ENCODE measurements around the gene RTL1.

The RTL1 gene

DNA sequence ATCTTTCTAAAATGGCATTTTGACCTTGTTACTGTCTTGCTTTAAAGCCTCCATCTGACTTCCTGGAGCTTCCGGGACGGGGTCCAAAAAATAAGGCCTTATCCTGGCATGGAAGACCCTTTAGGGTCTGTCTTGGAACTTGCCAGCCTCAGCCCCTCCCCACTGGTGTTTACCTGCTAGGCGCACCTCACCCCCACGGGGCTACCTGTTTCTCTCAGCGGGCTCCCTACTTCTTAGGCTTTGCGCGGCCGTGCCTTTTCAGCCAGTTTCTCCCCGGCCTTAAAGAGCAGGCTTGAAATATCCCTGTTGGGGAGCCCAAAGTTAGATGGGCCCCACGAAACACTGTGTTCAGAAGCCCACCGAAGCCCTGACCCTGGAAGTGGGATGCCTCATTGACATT, 5.1 kb downstream of the RTL1 start:
- no peak for DNase-seq

DNA sequence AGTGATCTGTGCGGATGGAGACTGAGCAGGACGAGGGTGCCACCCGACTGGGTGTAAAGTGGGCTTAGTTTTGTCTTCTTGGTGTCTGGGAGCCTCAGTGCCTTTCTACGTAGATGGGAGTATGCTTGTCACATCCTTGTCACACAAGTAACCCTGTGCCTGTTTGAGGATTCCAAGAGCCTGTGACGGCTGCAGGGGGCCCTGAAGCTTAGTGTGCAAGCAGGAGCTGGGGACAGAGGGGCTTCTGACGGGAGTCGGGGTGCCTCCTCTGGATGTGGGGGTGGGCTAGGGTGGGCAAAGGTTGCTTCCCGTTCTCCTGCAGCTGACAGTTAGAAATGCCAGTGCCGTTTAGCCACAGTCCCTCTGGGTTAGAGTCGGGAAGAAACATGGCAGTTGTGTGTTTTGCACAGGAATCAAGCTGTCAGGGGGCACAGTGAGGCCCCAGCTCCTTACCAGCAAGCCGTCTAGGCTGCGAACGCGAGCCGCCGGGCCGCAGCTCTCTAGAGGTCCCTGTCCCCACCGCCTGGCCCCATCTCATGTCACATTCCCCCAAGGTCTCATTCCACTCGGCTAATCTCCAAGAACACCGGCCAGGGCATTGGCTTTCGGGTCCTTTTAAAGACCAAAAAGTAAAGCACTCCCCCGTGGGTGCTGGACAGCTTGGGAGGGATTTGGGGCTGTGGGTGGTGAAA, 7.0 kb downstream of the RTL1 start:
- no peak for DNase-seq

DNA sequence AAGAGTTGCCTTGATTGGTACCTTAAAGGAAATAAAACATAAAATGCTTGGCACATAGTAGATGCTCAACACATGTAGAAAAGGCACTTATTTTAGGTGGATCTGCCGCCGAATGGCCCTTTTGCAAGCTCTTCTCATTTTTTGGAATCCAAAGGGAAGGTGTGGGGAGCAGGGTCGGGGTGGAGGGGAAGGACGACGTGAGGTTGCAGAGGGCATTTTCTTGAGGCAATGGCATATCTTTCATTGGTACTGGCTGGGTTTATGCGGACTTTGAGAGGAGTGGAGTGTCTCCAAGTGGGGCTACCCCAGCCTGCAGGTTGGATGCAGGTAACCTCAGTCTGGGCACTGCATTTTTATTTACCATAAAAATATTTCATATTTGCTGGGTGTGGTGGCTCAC, 8.1 kb downstream of the RTL1 start:
- DNase-seq: no peak

DNA sequence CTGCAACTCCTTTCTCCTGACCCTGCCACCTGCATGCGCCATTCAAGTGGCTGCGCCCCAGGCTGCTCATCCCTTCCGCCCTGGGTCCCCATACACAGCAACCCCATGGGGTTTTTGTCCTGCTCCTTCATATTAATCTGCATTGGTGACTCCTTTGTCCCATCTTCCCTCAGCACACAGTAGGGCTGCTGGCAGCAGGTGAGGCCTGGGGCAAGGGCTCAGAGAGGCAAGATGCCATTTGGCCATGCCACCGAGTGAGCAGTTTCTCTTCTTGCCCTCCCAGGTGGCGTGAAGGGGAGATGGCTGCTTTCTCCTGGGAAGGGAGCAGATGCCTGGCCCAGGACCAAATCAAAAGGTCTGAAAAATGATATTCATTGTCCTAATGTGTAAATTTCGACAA, 9.1 kb downstream of the RTL1 start:
- no peak for DNase-seq

DNA sequence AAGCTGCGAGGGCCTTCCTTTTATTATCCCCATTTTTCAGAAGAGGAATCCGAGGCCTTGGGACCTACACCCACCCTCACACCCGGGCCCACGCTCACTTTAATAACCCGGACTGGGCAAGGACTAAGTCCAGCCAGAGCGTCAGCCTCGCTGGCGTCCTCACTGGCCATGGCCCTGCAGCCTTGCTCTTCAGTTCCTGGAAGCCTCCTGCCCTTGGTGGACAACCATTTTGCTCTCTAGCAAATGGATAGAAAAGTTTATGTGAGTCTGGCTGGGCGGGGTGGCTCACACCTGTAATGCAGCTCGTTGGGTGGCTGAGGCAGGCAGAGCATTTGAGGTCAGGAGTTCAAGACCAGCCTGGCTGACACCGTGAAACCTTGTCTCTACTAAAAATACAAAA, 9.8 kb downstream of the RTL1 start:
- no peak for DNase-seq

DNA sequence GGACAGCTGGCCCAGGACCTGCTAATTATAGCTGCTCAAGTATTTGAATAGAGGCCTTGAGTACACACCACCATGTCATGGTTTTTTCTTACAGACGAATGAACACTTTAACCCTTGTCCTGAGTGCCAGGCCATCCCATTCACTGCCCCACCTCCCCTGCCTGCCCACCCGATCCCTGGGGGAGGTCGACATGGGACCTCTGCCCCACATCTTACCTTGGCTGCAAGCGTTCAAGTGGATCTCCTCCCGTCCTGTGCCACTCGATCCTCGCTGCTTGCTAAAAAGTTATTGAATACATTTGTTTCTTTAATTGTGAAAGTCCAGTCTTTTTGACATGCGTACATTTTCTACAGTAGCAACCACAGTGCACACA, 10.3 kb downstream of the RTL1 start:
- DNase-seq: no peak

DNA sequence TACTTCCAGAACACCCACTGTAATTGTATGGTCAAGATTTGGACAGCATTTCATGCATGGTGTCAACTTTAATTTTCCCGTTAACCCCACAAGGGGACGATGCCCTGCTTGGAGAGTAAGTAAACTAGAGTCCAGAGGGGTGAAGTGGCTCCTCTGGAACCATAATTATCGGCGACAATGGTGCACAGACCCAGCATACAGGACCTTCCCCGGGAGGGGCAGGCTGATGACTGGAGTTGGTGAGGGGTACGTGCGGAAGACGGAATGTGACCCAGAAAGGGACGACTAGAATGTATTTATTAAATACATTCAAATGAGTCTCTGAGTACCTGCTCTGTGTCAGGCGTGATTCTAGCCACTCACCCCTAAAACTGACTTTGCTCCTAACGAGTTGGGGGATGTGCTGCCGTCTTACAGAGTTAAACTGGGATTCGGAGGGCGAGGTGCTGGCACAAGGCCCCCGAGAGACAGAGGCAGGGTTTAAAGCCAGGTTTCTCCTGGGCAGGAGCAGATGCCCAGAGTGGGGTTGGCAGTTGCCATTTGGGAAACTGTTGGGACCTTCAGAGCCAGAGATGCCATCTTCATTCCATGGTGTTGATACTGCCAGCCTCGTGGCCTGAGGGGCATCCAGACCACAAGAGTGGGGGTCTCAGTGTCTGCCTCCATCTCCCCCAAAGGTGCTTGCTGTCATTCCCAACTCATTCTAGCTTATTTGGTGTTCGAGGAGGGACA, 10.9 kb downstream of the RTL1 start:
- DNase-seq: no peak

DNA sequence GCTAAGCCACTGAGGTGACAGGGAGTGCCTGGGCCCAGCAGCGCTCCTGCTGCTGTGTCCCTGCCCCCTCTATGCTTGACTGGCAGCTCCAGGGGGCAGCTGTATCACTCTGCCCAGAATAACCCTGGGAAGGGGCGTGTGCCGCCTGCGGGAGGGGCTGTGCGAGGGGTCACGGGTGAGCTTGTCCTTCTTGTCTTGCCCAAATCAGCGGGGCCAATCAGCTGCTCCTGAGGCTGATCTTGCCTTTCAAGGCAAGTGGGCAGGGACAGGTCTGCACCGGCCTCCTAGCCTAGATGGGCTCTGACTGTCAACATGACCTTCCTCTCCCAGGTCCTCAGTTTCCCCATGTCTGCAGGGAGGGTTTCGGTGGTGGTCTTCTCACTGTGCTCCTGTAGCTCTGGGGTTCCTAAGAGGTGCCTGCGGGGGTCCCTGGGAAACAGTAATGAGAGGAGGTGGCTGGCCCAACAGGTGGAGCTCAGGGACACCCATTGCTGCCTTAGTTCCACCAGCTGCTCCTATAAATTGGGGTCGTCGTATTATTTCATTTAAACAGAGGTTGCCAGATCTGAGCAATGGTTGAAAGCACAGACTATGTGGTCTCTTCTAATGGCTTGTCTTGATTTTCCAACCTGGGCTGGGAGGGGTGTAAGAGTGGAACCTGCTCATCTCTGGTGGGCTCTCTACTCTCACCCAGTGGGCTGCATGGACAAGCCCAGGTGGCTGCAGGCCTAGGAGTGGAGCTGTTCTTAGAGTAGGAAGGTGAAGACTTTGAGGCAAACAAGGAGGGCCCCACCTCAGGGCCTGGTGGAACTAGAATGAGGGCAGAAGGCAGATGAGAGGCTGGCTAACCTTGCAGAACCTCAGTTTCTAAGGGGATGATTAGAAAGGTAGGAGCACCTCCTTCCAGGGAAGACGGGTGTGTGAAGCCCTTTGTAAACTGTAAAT, 11.7 kb downstream of the RTL1 start:
- DNase-seq: no peak

DNA sequence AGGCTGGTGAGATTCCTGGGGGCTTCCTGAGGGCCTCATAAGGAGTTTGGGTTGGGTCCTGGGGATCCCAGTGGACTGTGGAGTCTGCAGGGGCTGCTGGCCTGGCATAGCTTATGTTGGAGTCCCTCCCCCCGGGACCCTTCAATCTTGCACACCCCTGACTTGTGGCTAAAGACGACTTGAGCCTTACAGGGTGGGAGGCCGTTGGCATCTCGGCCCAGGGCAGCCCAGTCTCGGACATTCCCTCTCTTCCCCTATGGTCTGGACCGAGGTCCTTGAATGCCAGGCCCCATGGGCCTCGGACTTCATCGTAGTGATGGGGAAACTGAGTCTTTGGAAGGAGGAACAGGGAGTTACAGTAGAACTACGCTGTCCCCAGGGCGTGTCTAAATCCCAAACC, 12.5 kb downstream of the RTL1 start:
- DNase-seq: no peak

DNA sequence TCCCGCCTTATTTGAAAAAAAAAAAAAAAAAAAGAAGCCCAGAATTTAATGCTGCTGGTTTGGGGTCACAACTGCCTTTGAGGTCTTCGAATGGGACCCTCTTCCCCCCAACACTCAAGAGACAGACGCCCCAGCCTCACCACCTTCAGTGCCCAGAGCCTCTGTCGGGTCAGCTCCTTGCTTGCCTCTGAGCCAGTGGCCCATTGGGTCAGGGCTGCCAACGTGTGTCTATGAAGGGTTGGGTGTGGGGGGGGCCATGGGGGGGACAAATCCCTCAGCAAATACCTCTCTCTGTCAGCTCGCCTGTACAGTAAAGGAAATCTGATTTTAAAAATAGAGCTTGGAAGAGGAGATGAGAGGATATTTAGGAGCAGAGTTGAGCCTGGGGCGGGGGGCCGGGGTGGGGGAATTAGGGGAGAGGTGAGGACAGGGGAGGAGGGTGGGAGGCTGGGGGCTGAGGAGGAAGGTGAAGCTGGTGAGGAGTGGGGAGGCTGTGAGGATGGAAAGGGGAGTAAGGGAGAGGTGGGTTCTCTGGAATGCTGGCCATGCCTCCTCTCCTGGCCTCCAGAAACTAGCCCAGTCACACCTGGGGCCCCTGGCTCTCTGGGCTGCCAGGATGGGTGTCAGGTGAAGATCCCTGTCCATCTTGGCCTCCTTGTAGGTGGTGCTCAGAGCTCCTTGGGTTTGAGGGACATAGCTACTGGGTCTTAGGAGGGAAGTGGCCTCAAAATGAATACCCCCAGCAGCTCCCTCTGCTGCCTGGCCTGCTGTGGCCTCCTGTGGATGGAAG, 13.3 kb downstream of the RTL1 start:
- DNase-seq: no peak

DNA sequence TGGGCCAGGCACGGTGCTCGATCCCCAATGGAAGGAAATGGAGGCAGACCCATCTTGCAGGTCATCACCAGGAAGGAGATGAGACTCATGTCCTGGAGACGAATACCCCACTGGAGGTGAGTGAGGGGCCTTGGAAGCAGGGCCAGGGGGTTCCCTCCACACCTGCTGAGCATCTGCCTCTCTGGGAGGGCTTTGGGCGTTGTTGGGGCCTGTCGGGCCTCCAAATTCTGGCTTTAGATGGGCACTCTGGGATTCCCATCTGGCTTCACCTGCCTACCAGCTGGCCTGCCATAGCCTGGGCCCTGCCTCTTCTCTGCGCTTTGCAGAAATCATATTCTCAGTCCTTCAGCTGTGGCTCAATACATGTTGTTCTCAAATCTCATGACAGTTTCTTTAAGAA, 13.9 kb downstream of the RTL1 start:
- DNase-seq: no peak

DNA sequence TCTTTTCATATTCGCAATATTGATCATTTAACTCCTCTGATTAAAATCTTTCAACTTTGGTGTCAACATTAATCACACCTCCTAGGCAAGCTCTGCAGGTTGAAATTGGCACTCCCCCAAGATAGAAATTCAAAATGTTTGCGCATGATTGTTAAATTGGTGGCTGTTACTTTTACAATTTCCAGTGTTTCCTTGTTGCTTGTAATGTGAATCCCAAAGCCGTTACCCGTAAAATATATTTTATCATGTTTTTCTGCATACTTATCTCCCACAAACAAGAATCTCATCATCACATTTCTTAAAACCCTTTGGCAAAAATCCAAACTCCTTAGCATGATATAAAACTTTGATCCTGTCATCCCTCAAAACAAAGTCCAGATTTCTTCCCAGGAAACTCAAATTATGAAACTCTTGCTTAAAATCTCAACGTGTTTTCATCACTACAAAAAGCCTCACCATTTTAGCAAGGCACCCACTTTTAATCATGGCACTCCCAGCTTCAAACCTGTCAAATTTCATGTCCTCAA, 14.7 kb downstream of the RTL1 start:
- no peak for DNase-seq

DNA sequence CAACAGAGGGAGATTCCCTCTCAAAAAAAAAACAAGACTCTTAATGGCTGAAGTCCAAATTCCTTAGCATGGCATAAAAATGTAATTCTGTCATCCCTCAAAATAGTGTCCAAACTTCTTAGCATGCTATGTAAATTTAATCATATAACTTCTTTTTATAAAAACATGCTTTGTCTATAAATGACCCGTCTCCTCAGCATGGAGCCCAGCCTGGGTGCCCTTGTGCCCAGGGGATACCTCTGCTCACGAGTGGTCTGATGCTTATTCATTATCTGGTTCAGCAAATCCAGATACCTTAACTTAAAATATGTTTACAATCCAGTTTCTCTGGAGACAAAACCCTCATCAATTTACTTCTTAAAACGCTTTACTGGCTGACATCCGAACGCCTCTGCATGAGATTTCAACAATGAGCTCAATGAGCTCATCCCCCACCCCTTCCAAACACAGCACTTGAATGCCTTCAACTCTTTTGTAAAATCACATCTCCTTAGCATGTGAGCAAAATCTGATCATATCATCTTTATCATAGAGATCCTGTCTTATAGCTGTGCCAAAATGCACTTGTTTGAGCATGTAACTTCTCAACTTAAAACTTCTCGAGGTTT, 15.7 kb downstream of the RTL1 start:
- DNase-seq: no peak

DNA sequence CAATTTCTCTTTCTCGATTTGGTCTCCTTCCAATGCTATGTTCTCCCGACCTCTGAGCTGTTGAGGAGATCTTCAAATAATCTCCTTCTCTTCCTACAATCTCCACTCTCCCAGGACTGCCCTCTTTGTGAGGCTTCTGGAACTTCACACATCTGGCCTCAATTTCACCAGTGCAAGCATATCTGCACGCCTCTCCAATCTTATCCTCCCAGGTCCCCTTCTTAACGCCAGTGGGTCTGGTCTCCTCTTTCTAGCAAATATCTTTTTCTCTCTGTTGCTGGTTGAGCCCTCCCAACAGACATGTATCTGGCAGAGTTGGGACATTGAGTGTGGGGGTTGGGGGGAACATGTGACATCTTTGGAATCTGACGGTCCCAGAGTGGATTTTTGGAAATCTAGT, 17.9 kb downstream of the RTL1 start:
- no peak for DNase-seq

DNA sequence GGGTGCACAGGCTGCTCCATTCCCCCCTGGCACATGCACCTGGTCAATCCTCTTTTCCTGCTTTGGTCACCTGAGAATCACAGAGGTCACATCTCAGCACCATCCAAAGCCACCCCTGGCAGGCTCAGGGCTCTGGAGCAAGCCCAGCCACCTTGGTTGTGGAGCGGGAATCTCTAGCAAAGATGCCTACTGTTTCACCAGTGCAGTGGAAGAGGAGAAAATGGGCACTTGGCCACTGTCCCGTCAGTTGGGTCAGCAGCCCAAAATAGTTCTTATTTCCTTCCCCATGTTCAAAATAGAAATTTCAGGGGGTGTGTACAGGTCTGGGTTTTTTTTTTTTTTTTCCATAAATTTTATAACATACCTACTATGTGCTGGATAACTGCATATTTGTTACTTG, 18.3 kb downstream of the RTL1 start:
- DNase-seq: no peak

DNA sequence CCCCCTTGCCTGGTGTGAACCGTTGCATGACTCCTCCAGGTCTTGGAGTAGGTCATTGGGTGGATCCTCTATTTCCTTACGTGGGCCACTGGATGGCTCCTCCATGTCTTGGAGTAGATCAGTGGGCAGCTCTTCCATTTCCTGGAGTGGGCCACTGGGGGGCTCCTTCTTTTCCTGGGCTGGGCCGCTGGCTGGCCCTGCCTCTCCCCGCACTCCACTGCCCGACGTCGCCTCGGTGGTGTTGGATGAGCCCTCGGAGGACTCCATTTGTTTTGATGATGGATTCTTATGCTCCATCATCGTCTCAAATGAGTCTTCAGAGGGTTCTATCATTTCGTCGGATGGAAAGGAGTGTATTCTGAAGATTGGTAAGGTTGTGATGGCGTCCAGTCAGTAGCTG, 19.1 kb downstream of the RTL1 start:
- DNase-seq: no peak

DNA sequence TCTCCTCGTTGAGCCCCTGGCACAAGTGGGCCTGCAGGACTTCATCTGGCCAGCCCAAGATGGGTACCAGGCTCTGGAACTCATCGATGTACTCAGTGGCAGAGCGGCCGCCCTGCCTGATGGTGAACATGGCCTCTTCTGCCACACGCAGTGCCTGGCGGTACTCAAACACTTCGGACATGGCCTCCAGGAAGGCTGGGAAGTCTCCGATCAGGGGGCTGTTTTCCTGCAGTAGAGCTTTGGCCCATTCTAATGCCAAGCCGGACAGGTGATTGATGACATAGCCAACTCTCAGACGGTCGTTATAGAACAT, 19.8 kb downstream of the RTL1 start:
- no peak for DNase-seq

DNA sequence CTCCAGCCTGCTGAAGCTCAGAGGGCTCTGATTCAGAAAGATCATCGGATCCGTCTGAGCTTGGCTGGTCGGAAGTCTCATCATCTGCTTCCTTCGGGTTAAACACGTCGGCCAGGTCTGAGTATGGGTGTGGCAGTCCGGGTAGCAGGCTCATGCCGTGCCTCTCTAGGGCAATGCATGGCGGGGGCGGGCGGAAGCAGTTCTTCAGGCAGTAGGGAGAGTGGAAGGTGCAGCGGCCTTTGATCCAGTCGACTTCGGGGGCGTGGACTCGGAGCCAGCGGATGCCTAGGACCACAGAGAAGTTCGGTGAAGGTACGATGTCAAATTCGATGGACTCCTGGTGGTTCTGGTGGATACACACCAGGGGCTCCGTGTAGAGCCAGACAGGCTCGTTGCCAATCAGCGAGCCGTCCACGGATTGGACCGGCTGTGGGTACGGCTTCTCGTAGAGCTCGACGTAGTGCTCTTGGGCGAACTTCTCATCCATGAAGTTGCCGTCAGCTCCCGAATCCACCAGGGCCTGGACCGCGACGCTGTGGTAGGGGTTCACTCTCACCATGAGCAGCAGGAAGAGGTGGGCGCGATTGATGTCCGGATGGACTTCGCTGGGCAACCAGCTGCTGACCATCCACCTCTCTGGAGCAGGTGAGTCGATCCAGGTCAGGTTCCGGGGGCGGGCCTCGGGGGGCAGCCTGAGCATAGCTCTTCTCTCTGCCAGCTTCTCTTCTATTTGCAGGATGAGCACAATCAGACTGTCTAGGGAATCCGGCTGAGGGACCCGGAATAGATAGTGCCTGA, 20.3 kb downstream of the RTL1 start:
- DNase-seq: no peak

DNA sequence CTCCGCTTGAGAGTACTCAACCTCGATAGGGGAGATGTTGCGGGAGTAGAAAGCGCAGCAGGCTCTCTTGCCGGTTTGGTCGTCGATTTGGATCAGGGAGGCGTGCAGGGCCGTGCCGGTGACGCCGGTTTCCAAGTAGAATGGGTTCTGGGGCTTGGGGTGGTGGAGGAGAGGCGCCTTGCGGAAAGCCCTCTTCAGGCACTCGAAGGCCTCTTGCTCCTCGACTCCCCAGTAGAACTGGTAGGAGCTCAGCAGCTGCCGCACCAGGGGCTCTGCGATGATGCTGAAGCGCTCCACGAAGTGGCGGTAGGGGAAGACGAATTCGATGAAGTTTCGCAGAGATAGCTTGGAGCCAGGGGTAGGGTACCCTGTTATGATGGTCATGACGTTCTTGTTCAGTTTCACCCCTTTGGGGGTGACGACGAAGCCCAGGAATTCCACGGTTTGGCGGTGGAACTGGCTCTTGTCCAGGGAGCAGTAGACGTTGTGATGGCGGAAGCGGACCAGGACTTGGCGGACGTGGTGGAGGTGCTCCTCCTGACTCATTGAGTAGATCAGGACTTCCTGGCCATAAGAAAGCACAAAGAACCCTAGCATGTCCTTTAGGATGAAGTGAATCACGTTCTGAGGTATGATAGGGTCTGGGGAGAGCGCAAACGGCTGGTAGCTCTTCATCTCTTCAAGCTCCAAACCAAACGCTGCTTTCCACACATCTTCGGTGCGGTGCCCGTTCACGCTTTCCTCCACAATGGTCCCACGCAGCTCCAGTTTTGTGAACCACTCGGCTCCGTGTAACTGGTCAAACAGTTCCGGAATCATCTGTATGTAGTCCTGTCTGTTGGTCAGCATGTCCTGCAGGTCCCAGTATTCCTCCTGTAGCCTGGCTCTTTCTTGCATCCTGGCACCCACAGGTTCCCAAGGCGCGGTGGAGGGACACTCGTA, 21.2 kb downstream of the RTL1 start:
- DNase-seq: no peak
